Gastroesophageal sphincter (tissue), 3 donors: ENCODE results near the gene PRKG1.

Experiments
- EP300 ChIP-seq: sonication (generic); formaldehyde crosslinking; IDR thresholded peaks from one replicate; pipeline ENCODE4 v1.6.1; 2017; ENCODE audit warnings: antibody characterized with exemption, mild to moderate bottlenecking
- POLR2A ChIP-seq, 2 donors: fragments of 450-650 bp; IDR thresholded peaks; one replicate each; pipeline ENCODE4 v1.6.1; 2017; ENCODE audit warnings: antibody characterized with exemption in 2 of 2, mild to moderate bottlenecking in 2 of 2, moderate library complexity in 1 of 2
- POLR2AphosphoS5 ChIP-seq: sonication (generic); formaldehyde crosslinking; IDR thresholded peaks from one replicate; pipeline ENCODE4 v1.6.1; 2017; ENCODE audit warnings: antibody characterized with exemption
- TF ChIP-seq, protein P1 (sequence below), 4 experiments: fragments of 200-600 bp in 2 of 4; fragments of 450-650 bp in 2 of 4; sonication (generic) in 1 of 4; IDR thresholded peaks; one replicate each; pipeline ENCODE4 v1.5.1; 2017 to 2019; ENCODE audit warnings: antibody characterized with exemption in 4 of 4, mild to moderate bottlenecking in 2 of 4, moderate library complexity in 2 of 4

GRCh38 chr10:51666456-51666855 is 592.2 kb downstream of the PRKG1 start:
- TF ChIP-seq, protein P1, sequence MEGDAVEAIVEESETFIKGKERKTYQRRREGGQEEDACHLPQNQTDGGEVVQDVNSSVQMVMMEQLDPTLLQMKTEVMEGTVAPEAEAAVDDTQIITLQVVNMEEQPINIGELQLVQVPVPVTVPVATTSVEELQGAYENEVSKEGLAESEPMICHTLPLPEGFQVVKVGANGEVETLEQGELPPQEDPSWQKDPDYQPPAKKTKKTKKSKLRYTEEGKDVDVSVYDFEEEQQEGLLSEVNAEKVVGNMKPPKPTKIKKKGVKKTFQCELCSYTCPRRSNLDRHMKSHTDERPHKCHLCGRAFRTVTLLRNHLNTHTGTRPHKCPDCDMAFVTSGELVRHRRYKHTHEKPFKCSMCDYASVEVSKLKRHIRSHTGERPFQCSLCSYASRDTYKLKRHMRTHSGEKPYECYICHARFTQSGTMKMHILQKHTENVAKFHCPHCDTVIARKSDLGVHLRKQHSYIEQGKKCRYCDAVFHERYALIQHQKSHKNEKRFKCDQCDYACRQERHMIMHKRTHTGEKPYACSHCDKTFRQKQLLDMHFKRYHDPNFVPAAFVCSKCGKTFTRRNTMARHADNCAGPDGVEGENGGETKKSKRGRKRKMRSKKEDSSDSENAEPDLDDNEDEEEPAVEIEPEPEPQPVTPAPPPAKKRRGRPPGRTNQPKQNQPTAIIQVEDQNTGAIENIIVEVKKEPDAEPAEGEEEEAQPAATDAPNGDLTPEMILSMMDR (IDR thresholded peaks at IDR 0.05), result no peak
- TF ChIP-seq EP300, result no peak
- TF ChIP-seq POLR2A (IDR thresholded peaks at IDR 0.05), result no peak
- no peak for TF ChIP-seq POLR2AphosphoS5
